WI38 (cell line): ENCODE measurements around the gene NRN1.
"Not testable (repeated sequence)": the region's sequence is repeated elsewhere in the genome, so short reads cannot be mapped to it uniquely, and the experiment has no call there.

Source experiments
- H3K4me3 ChIP-seq: 2 replicates; pipeline ENCODE4 v1.5.1; 2011; ENCODE audit warnings: low read depth, mild to moderate bottlenecking, control low read depth, low read length
- CTCF ChIP-seq: IDR thresholded peaks from 2 replicates; pipeline ENCODE4 v1.5.1; 2012; ENCODE audit warnings: low read depth, mild to moderate bottlenecking, control low read depth, low read length

NRN1 gene

GRCh38 chr6:5968817-5969734 lies 37.6 kb downstream of the NRN1 start:
- no peak for TF ChIP-seq CTCF
- no peak overlapping the region for H3K4me3 ChIP-seq

GRCh38 chr6:5968036-5968435 lies 38.7 kb downstream of the NRN1 start:
- H3K4me3 ChIP-seq = not testable (repeated sequence)

- TF ChIP-seq CTCF = no peak
- no peak overlapping the region for H3K4me3 ChIP-seq
Observed at GRCh38 chr6:5967594-5967993, 39.1 kb downstream of the NRN1 start.

GRCh38 chr6:5962794-5963193 lies 43.9 kb downstream of the NRN1 start:
- H3K4me3 ChIP-seq = no peak overlapping the region
- TF ChIP-seq CTCF = no peak

GRCh38 chr6:5961836-5962235 lies 44.9 kb downstream of the NRN1 start:
- TF ChIP-seq CTCF = no peak
- no peak overlapping the region for H3K4me3 ChIP-seq

GRCh38 chr6:5960456-5960855 lies 46.3 kb downstream of the NRN1 start:
- no peak for TF ChIP-seq CTCF
- no peak overlapping the region for H3K4me3 ChIP-seq

GRCh38 chr6:5958921-5959320 lies 47.8 kb downstream of the NRN1 start:
- H3K4me3 ChIP-seq = no peak overlapping the region
- no peak for TF ChIP-seq CTCF

GRCh38 chr6:5956939-5957338 lies 49.8 kb downstream of the NRN1 start:
- no peak for TF ChIP-seq CTCF
- H3K4me3 ChIP-seq = no peak overlapping the region
